Superior temporal gyrus (tissue), 1 donor: ENCODE results near the gene ARHGAP32.
A peak's percentile ranks its signal among the peaks of the same experiment; 100 is the strongest.

Experiments
- DNase-seq: peaks from one replicate; pipeline ENCODE4 v3.0.0-alpha.2; 2016; ENCODE audit errors: extremely low spot score

ARHGAP32 gene

GRCh38 chr11:129192150-129192549 is at the start of gene ARHGAP32:
Gene ARHGAP32, minus strand, starts transcription at chr11:129192325. Its CDS starts 127 bp downstream, at chr11:129192198.
- DNase-seq: no peak

- DNase-seq: no peak
Observed at GRCh38 chr11:129239207-129239606, 47.1 kb upstream of the ARHGAP32 start.

- DNase-seq: no peak
Observed at GRCh38 chr11:129237880-129238638, 45.9 kb upstream of the ARHGAP32 start.

- DNase-seq: no peak
Observed at GRCh38 chr11:129237456-129237855, 45.3 kb upstream of the ARHGAP32 start.

- DNase-seq: no peak
Observed at GRCh38 chr11:129236850-129237249, 44.7 kb upstream of the ARHGAP32 start.

GRCh38 chr11:129234978-129235377 is 42.9 kb upstream of the ARHGAP32 start:
- no peak for DNase-seq

GRCh38 chr11:129230006-129230405 is 37.9 kb upstream of the ARHGAP32 start:
- peak; percentile 61 for DNase-seq

GRCh38 chr11:129226207-129226798 is 34.2 kb upstream of the ARHGAP32 start:
- DNase-seq: no peak

GRCh38 chr11:129225190-129225589 is 33.1 kb upstream of the ARHGAP32 start:
- DNase-seq: no peak

- DNase-seq: no peak
Observed at GRCh38 chr11:129224538-129224937, 32.4 kb upstream of the ARHGAP32 start.

- DNase-seq: no peak
Observed at GRCh38 chr11:129223701-129224149, 31.6 kb upstream of the ARHGAP32 start.

- DNase-seq: no peak
Observed at GRCh38 chr11:129223260-129223659, 31.1 kb upstream of the ARHGAP32 start.

- DNase-seq: no peak
Observed at GRCh38 chr11:129222158-129222557, 30.0 kb upstream of the ARHGAP32 start.

GRCh38 chr11:129215506-129216245 is 23.6 kb upstream of the ARHGAP32 start:
- no peak for DNase-seq

- no peak for DNase-seq
Observed at GRCh38 chr11:129214710-129215295, 22.7 kb upstream of the ARHGAP32 start.

- DNase-seq: no peak
Observed at GRCh38 chr11:129213261-129213660, 21.1 kb upstream of the ARHGAP32 start.

GRCh38 chr11:129211397-129211796 is 19.3 kb upstream of the ARHGAP32 start:
- DNase-seq: no peak

GRCh38 chr11:129210831-129211181 is 18.7 kb upstream of the ARHGAP32 start:
- DNase-seq: no peak

- DNase-seq: no peak
Observed at GRCh38 chr11:129209891-129210830, 18.0 kb upstream of the ARHGAP32 start.

- no peak for DNase-seq
Observed at GRCh38 chr11:129208863-129209262, 16.7 kb upstream of the ARHGAP32 start.

- DNase-seq: no peak
Observed at GRCh38 chr11:129204150-129204838, 12.2 kb upstream of the ARHGAP32 start.
